ENCODE results near the gene KCNJ4.

Gene KCNJ4

GRCh38 chr22:38455076-38455529 is at the start of gene KCNJ4:
KCNJ4 (minus strand) TSS chr22:38455199; CDS start chr22:38428132, 27,067 bp downstream.
- DNase-seq (ENCODE audit: low read depth in 2 of 2), result no peak

- no peak for DNase-seq (ENCODE audit: low read depth in 2 of 2)
Observed at GRCh38 chr22:38503021-38503420, 48.0 kb upstream of the KCNJ4 start.

- DNase-seq (ENCODE audit: low read depth in 2 of 2), result no peak
Observed at GRCh38 chr22:38501797-38502672, 47.0 kb upstream of the KCNJ4 start.

GRCh38 chr22:38497869-38498268 is 42.9 kb upstream of the KCNJ4 start:
- no peak for DNase-seq (ENCODE audit: low read depth in 2 of 2)

- no peak for DNase-seq (ENCODE audit: low read depth in 2 of 2)
Observed at GRCh38 chr22:38494939-38495338, 39.9 kb upstream of the KCNJ4 start.

GRCh38 chr22:38494498-38494897 is 39.5 kb upstream of the KCNJ4 start:
- no peak for DNase-seq (ENCODE audit: low read depth in 2 of 2)

- no peak for DNase-seq (ENCODE audit: low read depth in 2 of 2)
Observed at GRCh38 chr22:38491707-38492348, 36.8 kb upstream of the KCNJ4 start.

- DNase-seq (ENCODE audit: low read depth in 2 of 2), result no peak
Observed at GRCh38 chr22:38490915-38491314, 35.9 kb upstream of the KCNJ4 start.

- DNase-seq (ENCODE audit: low read depth in 2 of 2), result no peak
Observed at GRCh38 chr22:38490475-38490874, 35.5 kb upstream of the KCNJ4 start.

GRCh38 chr22:38489561-38490145 is 34.7 kb upstream of the KCNJ4 start:
- no peak for DNase-seq (ENCODE audit: low read depth in 2 of 2)

- DNase-seq (ENCODE audit: low read depth in 2 of 2), result no peak
Observed at GRCh38 chr22:38489142-38489541, 34.1 kb upstream of the KCNJ4 start.

GRCh38 chr22:38487946-38488345 is 32.9 kb upstream of the KCNJ4 start:
- no peak for DNase-seq (ENCODE audit: low read depth in 2 of 2)

- no peak for DNase-seq (ENCODE audit: low read depth in 2 of 2)
Observed at GRCh38 chr22:38485783-38486182, 30.8 kb upstream of the KCNJ4 start.

- no peak for DNase-seq (ENCODE audit: low read depth in 2 of 2)
Observed at GRCh38 chr22:38484244-38484643, 29.2 kb upstream of the KCNJ4 start.

GRCh38 chr22:38482662-38483308 is 27.8 kb upstream of the KCNJ4 start:
- DNase-seq (ENCODE audit: low read depth in 2 of 2), result no peak

- no peak for DNase-seq (ENCODE audit: low read depth in 2 of 2)
Observed at GRCh38 chr22:38481871-38482332, 26.9 kb upstream of the KCNJ4 start.

GRCh38 chr22:38481162-38481870 is 26.3 kb upstream of the KCNJ4 start:
- DNase-seq (ENCODE audit: low read depth in 2 of 2), result no peak

- no peak for DNase-seq (ENCODE audit: low read depth in 2 of 2)
Observed at GRCh38 chr22:38479096-38479837, 24.3 kb upstream of the KCNJ4 start.

- no peak for DNase-seq (ENCODE audit: low read depth in 2 of 2)
Observed at GRCh38 chr22:38477585-38477984, 22.6 kb upstream of the KCNJ4 start.

GRCh38 chr22:38474003-38474607 is 19.1 kb upstream of the KCNJ4 start:
- no peak for DNase-seq (ENCODE audit: low read depth in 2 of 2)
